GM12878 (cell line): ENCODE measurements around the gene HSPB1. TPM values are rescaled to one million over a fixed set of nuclear protein-coding genes. Genes with fewer than 3 reads are reported as not detected.

ENCODE experiments used
- BACH1 ChIP-seq: fragments of 450-650 bp; IDR thresholded peaks from 2 replicates; pipeline ENCODE4 v1.6.1; 2017; ENCODE audit warnings: mild to moderate bottlenecking, borderline replicate concordance
- BCL3 ChIP-seq: IDR thresholded peaks from 2 replicates; pipeline ENCODE4 v1.6.1; 2011; ENCODE audit warnings: borderline replicate concordance, low read depth, mild to moderate bottlenecking, moderate library complexity, low read length; ENCODE audit not compliant: insufficient read depth, poor library complexity, severe bottlenecking
- CBFB ChIP-seq: IDR thresholded peaks from 2 replicates; pipeline ENCODE4 v1.6.1; 2016; ENCODE audit warnings: antibody characterized with exemption, low read depth
- DPF2 ChIP-seq: fragments of 450-650 bp; IDR thresholded peaks from 2 replicates; pipeline ENCODE4 v1.6.1; 2017; ENCODE audit warnings: mild to moderate bottlenecking
- EP300 ChIP-seq, 2 experiments: fragments of 150-350 bp in 1 of 2; IDR thresholded peaks; 2 replicates each; pipeline ENCODE4 v1.6.1; 2011 to 2012; ENCODE audit warnings: low read depth in 2 of 2, low read length in 2 of 2, borderline replicate concordance in 1 of 2, improper control_type of control experiment in 1 of 2, inconsistent platforms in 1 of 2; ENCODE audit not compliant: control insufficient read depth in 1 of 2
- IKZF2 ChIP-seq, 2 experiments: fragments of 450-650 bp; IDR thresholded peaks; 2 replicates each; pipeline ENCODE4 v1.6.1; 2017; ENCODE audit warnings: mild to moderate bottlenecking in 2 of 2, moderate library complexity in 2 of 2
- JUND ChIP-seq: IDR thresholded peaks from 2 replicates; pipeline ENCODE4 v1.6.1; 2012; ENCODE audit warnings: low read depth, mild to moderate bottlenecking, low read length, improper control_type of control experiment, moderate library complexity
- KDM1A ChIP-seq: fragments of 200-600 bp; sonication (generic); IDR thresholded peaks from 2 replicates; pipeline ENCODE4 v1.6.1; 2016; ENCODE audit warnings: borderline replicate concordance
- NR2F1 ChIP-seq: fragments of 450-650 bp; conservative IDR thresholded peaks from 2 replicates; pipeline ENCODE4 v1.6.1; 2017; ENCODE audit warnings: mild to moderate bottlenecking
- SREBF1 ChIP-seq: IDR thresholded peaks from 2 replicates; pipeline ENCODE4 v1.6.1; 2012; ENCODE audit warnings: mild to moderate bottlenecking, low read length
- SUZ12 ChIP-seq: fragments of 200-600 bp; sonication (generic); IDR thresholded peaks from one replicate; pipeline ENCODE4 v1.6.1; 2018; ENCODE audit warnings: antibody characterized with exemption, mild to moderate bottlenecking; ENCODE audit not compliant: unreplicated experiment
- ZNF24 ChIP-seq: fragments of 450-650 bp; IDR thresholded peaks from 2 replicates; pipeline ENCODE4 v1.6.1; 2017; ENCODE audit warnings: antibody characterized with exemption, mild to moderate bottlenecking
- polyA plus RNA-seq, 11 experiments: library from polyadenylated mRNA; depleted of rRNA in 4 of 11; unstranded in 6 of 11; stranded (reverse) in 5 of 11; fragments of >200 nt; fragmentation: Nextera tagmentation in 4 of 11; fragmentation: Illumina TruSeq in 1 of 11; extraction: Ambion mirVana in 4 of 11; extraction: Trizol in 1 of 11; gene quantifications; 1 replicate in 1 of 11; 2 replicates in 10 of 11; pipeline versions ENCODE4 v1.2.1 to v1.2.3, GENCODE V29; 2011 to 2016; ENCODE audit warnings: inconsistent platforms in 2 of 11, missing spikeins in 2 of 11, low read depth in 1 of 11
- total RNA-seq, 4 experiments: library from RNA; depleted of rRNA in 3 of 4; stranded (reverse); fragments of >200 nt in 3 of 4; fragmentation: Illumina TruSeq in 1 of 4; extraction: Trizol in 1 of 4; gene quantifications; 2 replicates each; pipeline versions ENCODE4 v1.2.1 to v1.2.3, GENCODE V29; 2013 to 2021
- TF ChIP-seq, protein P1 (sequence below): fragments of 150-350 bp; IDR thresholded peaks from 2 replicates; pipeline ENCODE4 v1.6.1; 2014; ENCODE audit warnings: mild to moderate bottlenecking, low read depth, low read length

Gene HSPB1
- total and polyA plus RNA-seq, 10 of the 15 experiments (the other 5 are each of a cell fraction or from before 2014, with no cell fraction given), result 13.7 to 297 (median 62.0) TPM

GRCh38 chr7:76318488-76319353 is 16.2 kb downstream of the HSPB1 start (continued):
- TF ChIP-seq KDM1A, result no peak
- TF ChIP-seq SUZ12, result no peak
- TF ChIP-seq CBFB, result no peak
- peak; percentile 44 for TF ChIP-seq NR2F1
- TF ChIP-seq, protein P1, sequence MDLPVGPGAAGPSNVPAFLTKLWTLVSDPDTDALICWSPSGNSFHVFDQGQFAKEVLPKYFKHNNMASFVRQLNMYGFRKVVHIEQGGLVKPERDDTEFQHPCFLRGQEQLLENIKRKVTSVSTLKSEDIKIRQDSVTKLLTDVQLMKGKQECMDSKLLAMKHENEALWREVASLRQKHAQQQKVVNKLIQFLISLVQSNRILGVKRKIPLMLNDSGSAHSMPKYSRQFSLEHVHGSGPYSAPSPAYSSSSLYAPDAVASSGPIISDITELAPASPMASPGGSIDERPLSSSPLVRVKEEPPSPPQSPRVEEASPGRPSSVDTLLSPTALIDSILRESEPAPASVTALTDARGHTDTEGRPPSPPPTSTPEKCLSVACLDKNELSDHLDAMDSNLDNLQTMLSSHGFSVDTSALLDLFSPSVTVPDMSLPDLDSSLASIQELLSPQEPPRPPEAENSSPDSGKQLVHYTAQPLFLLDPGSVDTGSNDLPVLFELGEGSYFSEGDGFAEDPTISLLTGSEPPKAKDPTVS, result no peak
- TF ChIP-seq IKZF2 (IDR thresholded peaks at IDR 0.05), result peak in 1 of 2 experiments; percentile 53; a peak in 1 of 4 replicates
- peak in 1 of 2 experiments; percentile 40; a peak in 1 of 4 replicates for TF ChIP-seq EP300 (IDR thresholded peaks at IDR 0.05; ENCODE audit: borderline replicate concordance in 1 of 2, control insufficient read depth in 1 of 2, low read depth in 2 of 2, low read length in 2 of 2)
- TF ChIP-seq JUND, result no peak
- TF ChIP-seq SREBF1, result no peak
- no peak for TF ChIP-seq BCL3
- peak; percentile 64 for TF ChIP-seq DPF2
- TF ChIP-seq ZNF24, result no peak
- TF ChIP-seq BACH1, result peak; percentile 47; the same call in 1 of the 2 replicates
